HEK293 (cell line): ENCODE data around the gene ZNF232.
"Not testable (repeated sequence)": the region's sequence is repeated elsewhere in the genome, so short reads cannot be mapped to it uniquely, and the experiment has no call there.

ENCODE experiments used
- CTCF ChIA-PET: fragments of 350-600 bp; formaldehyde crosslinking; extraction: SDS; loops from one replicate; lab custom pipeline; 2021; ENCODE audit warnings: antibody characterized with exemption; lab: Yijun Ruan, JAX
- POLR2A ChIA-PET: fragments of 300-600 bp; formaldehyde crosslinking; extraction: SDS; loops from one replicate; lab custom pipeline; 2020; ENCODE audit warnings: antibody characterized with exemption, inconsistent platforms; lab: Yijun Ruan, JAX
- H3K27ac ChIP-seq: fragments of 200-500 bp; sonication (Bioruptor generic); 2 replicates; pipeline ENCODE4 v1.5.1; 2014; ENCODE audit warnings: low read depth, low read length, control low read depth, inconsistent platforms; ENCODE audit errors: extremely low read depth
- H3K36me3 ChIP-seq, 2 experiments: fragments of 200-500 bp in 1 of 2; sonication (Bioruptor generic) in 1 of 2; 1 replicate in 1 of 2; 2 replicates in 1 of 2; pipeline ENCODE4 v1.5.1; 2014 to 2017; ENCODE audit warnings: inconsistent platforms in 2 of 2, low read length in 2 of 2; ENCODE audit not compliant: control insufficient read depth in 2 of 2, insufficient read depth in 1 of 2
- H3K4me1 ChIP-seq: fragments of 200-500 bp; sonication (Bioruptor generic); 2 replicates; pipeline ENCODE4 v1.5.1; 2014; ENCODE audit warnings: mild to moderate bottlenecking, low read length, inconsistent platforms; ENCODE audit not compliant: control insufficient read depth, insufficient read depth
- H3K4me3 ChIP-seq: 2 replicates; pipeline ENCODE4 v1.5.1; 2011; ENCODE audit warnings: low read depth, mild to moderate bottlenecking, control low read depth, low read length, moderate library complexity
- H3K9me3 ChIP-seq: fragments of 200-500 bp; sonication (Bioruptor generic); 2 replicates; pipeline ENCODE4 v1.5.1; 2014; ENCODE audit warnings: low read depth, low read length, inconsistent platforms; ENCODE audit not compliant: control insufficient read depth, insufficient read depth
- GLIS2 ChIP-seq: fragments of 450-650 bp; formaldehyde crosslinking; IDR thresholded peaks from 2 replicates; pipeline ENCODE4 v1.5.1; 2016; ENCODE audit warnings: missing biosample characterization, missing genetic modification characterization
- HIC1 ChIP-seq: fragments of 450-650 bp; formaldehyde crosslinking; IDR thresholded peaks from 2 replicates; pipeline ENCODE4 v1.5.1; 2016; ENCODE audit warnings: missing biosample characterization, missing genetic modification characterization
- IKZF3 ChIP-seq: fragments of 450-650 bp; IDR thresholded peaks from 2 replicates; pipeline ENCODE4 v1.5.0; 2018; ENCODE audit warnings: missing biosample characterization, mild to moderate bottlenecking, missing genetic modification characterization, moderate library complexity
- PRDM2 ChIP-seq: fragments of 450-650 bp; formaldehyde crosslinking; IDR thresholded peaks from 2 replicates; pipeline ENCODE4 v1.5.1; 2016; ENCODE audit warnings: missing biosample characterization, missing genetic modification characterization, borderline replicate concordance
- SALL2 ChIP-seq: fragments of 450-650 bp; formaldehyde crosslinking; IDR thresholded peaks from 2 replicates; pipeline ENCODE4 v1.5.0; 2017; ENCODE audit warnings: missing biosample characterization, mild to moderate bottlenecking, missing genetic modification characterization, borderline replicate concordance
- SP3 ChIP-seq: fragments of 450-650 bp; formaldehyde crosslinking; IDR thresholded peaks from 2 replicates; pipeline ENCODE4 v1.5.1; 2016; ENCODE audit warnings: missing biosample characterization, missing genetic modification characterization
- ZBTB8A ChIP-seq: fragments of 450-650 bp; formaldehyde crosslinking; IDR thresholded peaks from 2 replicates; pipeline ENCODE4 v1.5.1; 2016; ENCODE audit warnings: missing biosample characterization, missing genetic modification characterization
- ZFHX2 ChIP-seq: fragments of 450-650 bp; formaldehyde crosslinking; conservative IDR thresholded peaks from 2 replicates; pipeline ENCODE4 v1.5.1; 2016; ENCODE audit warnings: missing biosample characterization, missing genetic modification characterization
- ZNF2 ChIP-seq: fragments of 450-650 bp; formaldehyde crosslinking; IDR thresholded peaks from 2 replicates; pipeline ENCODE4 v1.5.1; 2016; ENCODE audit warnings: missing biosample characterization, missing genetic modification characterization
- ZNF302 ChIP-seq: fragments of 450-650 bp; formaldehyde crosslinking; IDR thresholded peaks from 2 replicates; pipeline ENCODE4 v1.5.1; 2016; ENCODE audit warnings: missing biosample characterization, missing genetic modification characterization, low read depth
- ZNF488 ChIP-seq: fragments of 450-650 bp; formaldehyde crosslinking; IDR thresholded peaks from 2 replicates; pipeline ENCODE4 v1.5.1; 2016; ENCODE audit warnings: missing biosample characterization, missing genetic modification characterization
- ZNF558 ChIP-seq: fragments of 450-650 bp; formaldehyde crosslinking; IDR thresholded peaks from 2 replicates; pipeline ENCODE4 v1.5.1; 2016; ENCODE audit warnings: missing biosample characterization, missing genetic modification characterization
- ZSCAN16 ChIP-seq: fragments of 450-650 bp; formaldehyde crosslinking; IDR thresholded peaks from 2 replicates; pipeline ENCODE4 v1.5.1; 2016; ENCODE audit warnings: missing biosample characterization, missing genetic modification characterization
- TF ChIP-seq, protein P1 (sequence below): sonication (generic); formaldehyde crosslinking; IDR thresholded peaks from 2 replicates; pipeline ENCODE4 v1.8.1; 2022; ENCODE audit warnings: mild to moderate bottlenecking, moderate library complexity, missing genetic modification reagents

The ZNF232 gene

GRCh38 chr17:5137511-5138197 is 26.0 kb upstream of the ZNF232 start:
- H3K4me3 ChIP-seq, H3K36me3 ChIP-seq, H3K27ac ChIP-seq, POLR2A ChIA-PET, CTCF ChIA-PET, H3K4me1 ChIP-seq, H3K9me3 ChIP-seq: not testable (repeated sequence)

DNA sequence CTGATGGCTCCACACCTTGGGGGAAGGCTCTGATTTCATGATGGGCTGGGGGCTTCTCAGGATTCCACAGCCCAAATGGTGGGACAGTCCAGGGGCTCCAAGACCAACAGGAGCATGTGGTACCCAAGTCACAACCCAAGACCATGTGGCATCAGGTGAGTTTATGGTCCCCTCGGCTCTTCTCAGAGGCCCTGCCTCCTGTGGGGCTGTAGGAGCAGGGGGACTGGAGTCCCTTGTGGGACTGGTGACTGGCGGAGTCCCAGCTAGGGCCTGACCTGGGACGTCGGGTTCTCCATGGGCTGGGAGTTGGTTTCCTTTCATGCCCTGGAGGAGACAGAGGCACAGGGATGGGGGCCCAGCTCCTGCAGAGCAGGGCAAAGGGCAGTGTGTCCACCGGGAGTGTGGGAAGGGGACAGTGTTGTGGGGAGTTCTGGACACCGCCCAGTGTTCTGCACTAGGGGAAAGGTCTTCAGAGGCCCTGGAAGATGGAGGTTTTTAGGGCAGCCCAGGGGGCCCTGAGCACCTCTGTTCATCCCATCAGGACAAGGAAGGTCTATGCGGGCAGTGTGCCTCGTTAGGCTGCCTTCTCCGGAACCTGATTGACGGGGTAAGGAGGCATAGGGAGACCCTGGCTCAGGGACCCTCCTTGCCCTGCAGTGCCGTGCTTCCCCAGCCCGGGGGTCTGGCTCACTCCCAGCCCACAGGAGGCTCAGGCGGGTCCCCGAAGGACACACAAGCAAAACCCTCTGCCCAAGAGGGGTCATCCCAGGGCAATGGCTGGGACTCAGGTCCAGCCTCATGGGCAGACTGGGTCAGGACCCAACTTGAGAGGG is 25.1 kb upstream of the ZNF232 start:
- H3K27ac ChIP-seq, POLR2A ChIA-PET: not testable (repeated sequence)
- CTCF ChIA-PET, result interaction anchor here (0.6 kb wide), 1 partner anchor 413 kb away, joined by 4 read pairs; no protein-coding TSS in a partner anchor

DNA sequence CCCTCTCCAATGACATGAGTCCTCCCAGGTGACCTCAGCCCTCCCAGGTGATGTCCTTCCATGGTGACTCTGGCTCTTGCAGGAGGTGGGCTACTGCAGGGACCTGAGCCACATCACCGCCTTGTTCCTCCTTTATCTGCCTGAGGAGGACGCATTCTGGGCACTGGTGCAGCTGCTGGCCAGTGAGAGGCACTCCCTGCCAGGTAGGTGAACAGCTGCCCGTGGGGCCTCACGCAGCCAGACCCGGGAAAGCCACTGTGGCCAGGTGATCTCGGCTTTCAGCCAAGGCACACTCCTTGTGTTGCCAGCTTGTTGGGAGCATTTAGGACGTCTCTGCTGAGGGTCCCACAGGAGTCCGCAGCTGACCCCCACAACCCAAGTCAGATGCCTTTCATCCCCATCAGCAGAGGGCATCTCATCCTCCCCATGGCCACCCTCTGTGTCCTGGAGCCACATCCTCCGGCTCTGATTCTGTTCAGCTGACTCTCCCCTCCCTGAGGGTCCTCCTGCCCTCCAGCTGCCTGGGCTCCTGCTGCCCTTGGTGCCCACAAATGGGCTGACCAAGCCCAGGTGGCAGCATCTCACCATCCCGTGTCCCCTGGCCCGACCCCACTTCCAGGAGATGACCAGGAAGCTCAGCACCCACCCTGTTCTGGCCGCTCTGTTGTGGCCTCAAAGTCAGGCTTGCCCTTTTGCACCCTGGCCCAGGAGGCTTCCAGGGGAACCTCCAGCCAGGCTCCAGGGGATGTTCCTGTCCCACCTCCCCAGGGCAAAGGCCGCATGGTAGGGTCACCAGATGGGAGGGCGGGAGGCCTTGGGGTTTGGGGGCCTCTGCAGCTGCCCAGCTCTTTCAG is 24.3 kb upstream of the ZNF232 start:
- Histone ChIP-seq H3K9me3 (no peaks in the 10 kb centered on the region), H3K4me3 (no peak overlapping the region), H3K27ac (no peak overlapping the region), H3K4me1 (no peaks in the 10 kb centered on the region), H3K36me3 (no peaks in the 10 kb centered on the region)
- POLR2A ChIA-PET, result no interaction called here
- CTCF ChIA-PET, result interaction anchor here (0.6 kb wide), 1 partner anchor 412 kb away, joined by 4 read pairs; no protein-coding TSS in a partner anchor
- TF ChIP-seq GLIS2 (tag by site-specific recombination) (no peak), SALL2 (no peak), ZBTB8A (tag by site-specific recombination) (no peak), ZNF488 (tag by site-specific recombination) (no peak), ZFHX2 (tag by site-specific recombination) (no peak), ZNF2 (tag by site-specific recombination) (no peak), SP3 (tag by site-specific recombination) (no peak), PRDM2 (tag by site-specific recombination) (no peak), ZNF558 (no peak), IKZF3 (tag by site-specific recombination) (no peak), ZNF302 (tag by site-specific recombination) (no peak), ZSCAN16 (tag by site-specific recombination) (no peak), HIC1 (tag by site-specific recombination) (no peak)
- TF ChIP-seq, protein P1, sequence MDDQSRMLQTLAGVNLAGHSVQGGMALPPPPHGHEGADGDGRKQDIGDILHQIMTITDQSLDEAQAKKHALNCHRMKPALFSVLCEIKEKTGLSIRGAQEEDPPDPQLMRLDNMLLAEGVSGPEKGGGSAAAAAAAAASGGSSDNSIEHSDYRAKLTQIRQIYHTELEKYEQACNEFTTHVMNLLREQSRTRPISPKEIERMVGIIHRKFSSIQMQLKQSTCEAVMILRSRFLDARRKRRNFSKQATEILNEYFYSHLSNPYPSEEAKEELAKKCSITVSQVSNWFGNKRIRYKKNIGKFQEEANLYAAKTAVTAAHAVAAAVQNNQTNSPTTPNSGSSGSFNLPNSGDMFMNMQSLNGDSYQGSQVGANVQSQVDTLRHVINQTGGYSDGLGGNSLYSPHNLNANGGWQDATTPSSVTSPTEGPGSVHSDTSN (CRISPR knock-in tag), result no peak

More for the DNA sequence above, 25.1 kb upstream of the ZNF232 start:
- not testable (repeated sequence) for H3K4me1 ChIP-seq, H3K4me3 ChIP-seq, H3K36me3 ChIP-seq, H3K9me3 ChIP-seq
